GM18505 (cell line): ENCODE measurements around the gene FBH1.

Experiments
- ATAC-seq: cut with Tn5 transposase; IDR thresholded peaks from one replicate; pipeline ENCODE4 v1.9.1; 2021; ENCODE audit not compliant: unreplicated experiment
- POLR2A ChIP-seq: IDR thresholded peaks from 4 replicates; pipeline ENCODE4 v1.6.1; 2011; ENCODE audit warnings: borderline replicate concordance; ENCODE audit not compliant: insufficient read depth, insufficient read length; ENCODE audit errors: extremely low read depth

The FBH1 gene

DNA sequence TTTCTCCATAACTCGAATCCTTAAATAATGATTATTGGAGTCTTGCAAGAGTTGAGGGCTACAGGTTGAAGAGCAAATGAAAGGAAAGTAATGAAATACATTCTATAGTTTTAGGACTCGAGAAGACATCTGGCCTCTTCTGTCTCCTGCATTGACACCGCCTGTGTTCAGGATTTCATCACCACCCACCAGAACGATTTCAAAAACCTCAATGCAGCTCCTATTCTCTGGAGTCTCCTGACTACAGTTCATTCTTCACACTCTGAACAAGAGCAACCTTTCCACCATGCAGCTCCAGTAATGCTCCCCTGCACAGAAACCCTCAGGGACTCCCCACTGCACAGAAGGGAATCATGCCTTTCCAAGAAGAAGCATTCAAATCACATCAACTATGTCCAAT lies 81.8 kb downstream of the FBH1 start:
- ATAC-seq, result no peak
- TF ChIP-seq POLR2A, result no peak

- ATAC-seq, result no peak
- TF ChIP-seq POLR2A, result no peak
These were observed 83.0 kb downstream of the FBH1 start for GRCh38 chr10:5973069-5973468.

GRCh38 chr10:5975641-5976473 lies 85.8 kb downstream of the FBH1 start:
- peak; percentile 45 for TF ChIP-seq POLR2A
- ATAC-seq, result peak; percentile 48

- ATAC-seq, result peak; percentile 14
These were observed 86.7 kb downstream of the FBH1 start for GRCh38 chr10:5976512-5977470.

GRCh38 chr10:5977471-5978229 lies 87.6 kb downstream of the FBH1 start, which contains the start of gene IL15RA:
TSS of gene IL15RA (minus strand) at chr10:5977543. CDS start at chr10:5977492, 51 bp downstream.
- TF ChIP-seq POLR2A, result peak; percentile 52
- peak; percentile 59 for ATAC-seq

More at GRCh38 chr10:5976512-5977470, 86.7 kb downstream of the FBH1 start:
- TF ChIP-seq POLR2A, result peak; percentile 8

- no peak for TF ChIP-seq POLR2A
- no peak for ATAC-seq
These were observed 88.1 kb downstream of the FBH1 start for GRCh38 chr10:5978230-5978489.

- TF ChIP-seq POLR2A, result no peak
- no peak for ATAC-seq
These were observed 91.5 kb downstream of the FBH1 start for GRCh38 chr10:5981529-5981928.

DNA sequence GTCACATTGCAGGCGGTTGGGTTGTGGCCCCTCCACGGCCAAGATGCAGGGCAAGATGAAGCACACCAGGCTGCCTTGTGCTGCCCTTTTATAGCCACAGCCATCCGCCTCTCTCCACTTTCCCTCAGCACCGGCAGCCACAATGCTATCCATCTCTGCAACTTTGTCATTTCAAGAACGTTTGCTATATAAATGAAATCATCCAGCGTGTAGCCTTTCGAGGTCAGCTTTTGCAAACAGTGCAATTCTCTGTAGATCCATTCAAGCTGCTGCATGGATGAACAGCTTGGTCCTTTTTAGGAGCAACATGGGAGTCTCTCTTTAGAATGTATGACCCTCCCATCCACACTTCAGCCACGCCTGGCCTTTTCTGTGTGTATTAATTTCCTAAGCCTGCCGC lies 93.7 kb downstream of the FBH1 start:
- TF ChIP-seq POLR2A, result no peak
- ATAC-seq, result no peak

DNA sequence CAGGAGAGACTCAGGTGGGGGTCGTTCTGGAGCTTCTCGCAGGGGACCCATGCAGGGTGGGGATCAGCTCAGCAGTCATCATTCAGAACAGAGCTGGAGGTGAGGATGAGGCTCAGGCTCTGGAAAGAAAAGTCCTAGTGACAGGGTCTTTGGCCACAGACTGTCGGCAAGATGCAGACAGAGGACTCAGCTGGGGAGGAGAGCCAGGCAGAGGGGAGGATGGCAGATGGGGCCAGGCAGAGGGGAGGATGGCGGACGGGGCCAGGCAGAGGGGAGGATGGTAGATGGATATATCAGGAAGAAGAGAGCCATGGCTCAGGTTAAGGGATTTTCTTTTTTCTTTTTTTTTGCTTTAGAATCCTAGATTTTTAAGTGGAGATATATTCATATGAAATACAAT lies 95.0 kb downstream of the FBH1 start:
- ATAC-seq, result no peak
- no peak for TF ChIP-seq POLR2A
